22Rv1 (cell line): ENCODE data around the gene RALBP1.

ENCODE experiments used
- H3K27ac ChIP-seq: fragments of 450-650 bp; 2 replicates; pipeline ENCODE4 v1.5.1; 2017
- CTCF ChIP-seq: fragments of 450-650 bp; IDR thresholded peaks from 2 replicates; pipeline ENCODE4 v1.5.1; 2017; ENCODE audit warnings: mild to moderate bottlenecking
- ZFX ChIP-seq: fragments of 450-650 bp; IDR thresholded peaks from 2 replicates; pipeline ENCODE4 v1.6.1; 2017; ENCODE audit warnings: antibody characterized with exemption, borderline replicate concordance

RALBP1 gene

GRCh38 chr18:9571546-9571945 is 96.2 kb downstream of the RALBP1 start:
- TF ChIP-seq CTCF (no peak), ZFX (no peak)
- no peak overlapping the region for H3K27ac ChIP-seq

GRCh38 chr18:9574473-9575115 is 99.3 kb downstream of the RALBP1 start:
- TF ChIP-seq ZFX (no peak), CTCF (no peak)

GRCh38 chr18:9575558-9575957 is 100.2 kb downstream of the RALBP1 start:
- H3K27ac ChIP-seq = no peak overlapping the region
- TF ChIP-seq CTCF (peak; percentile 91), ZFX (no peak)

More at GRCh38 chr18:9574473-9575115, 99.3 kb downstream of the RALBP1 start:
- H3K27ac ChIP-seq = no peak overlapping the region

GRCh38 chr18:9577361-9577760 is 102.0 kb downstream of the RALBP1 start:
- TF ChIP-seq ZFX (no peak), CTCF (no peak)
- no peak overlapping the region for H3K27ac ChIP-seq

- no peak overlapping the region for H3K27ac ChIP-seq
- TF ChIP-seq ZFX (no peak), CTCF (no peak)
These were observed 103.0 kb downstream of the RALBP1 start for GRCh38 chr18:9578306-9578705.

GRCh38 chr18:9581667-9582066 is 106.4 kb downstream of the RALBP1 start:
- TF ChIP-seq CTCF (no peak), ZFX (no peak)
- no peak overlapping the region for H3K27ac ChIP-seq

GRCh38 chr18:9586814-9587213 is 111.5 kb downstream of the RALBP1 start:
- no peak overlapping the region for H3K27ac ChIP-seq
- no peak for TF ChIP-seq CTCF
- no peak for TF ChIP-seq ZFX
